Esophagus squamous epithelium (tissue), 4 donors: ENCODE results near the gene STX18.

ENCODE experiments used
- POLR2A ChIP-seq, 4 donors: fragments of 450-650 bp; IDR thresholded peaks; one replicate each; pipeline ENCODE4 v1.6.1; 2017; ENCODE audit warnings: antibody characterized with exemption in 4 of 4, mild to moderate bottlenecking in 4 of 4, moderate library complexity in 3 of 4
- TF ChIP-seq, protein P1 (sequence below), 6 experiments: fragments of 450-650 bp in 4 of 6; fragments of 200-600 bp in 2 of 6; sonication (generic) in 2 of 6; IDR thresholded peaks; one replicate each; pipeline ENCODE4 v1.5.1; 2016 to 2019; ENCODE audit warnings: antibody characterized with exemption in 6 of 6, mild to moderate bottlenecking in 4 of 6, moderate library complexity in 4 of 6

- TF ChIP-seq, protein P1, sequence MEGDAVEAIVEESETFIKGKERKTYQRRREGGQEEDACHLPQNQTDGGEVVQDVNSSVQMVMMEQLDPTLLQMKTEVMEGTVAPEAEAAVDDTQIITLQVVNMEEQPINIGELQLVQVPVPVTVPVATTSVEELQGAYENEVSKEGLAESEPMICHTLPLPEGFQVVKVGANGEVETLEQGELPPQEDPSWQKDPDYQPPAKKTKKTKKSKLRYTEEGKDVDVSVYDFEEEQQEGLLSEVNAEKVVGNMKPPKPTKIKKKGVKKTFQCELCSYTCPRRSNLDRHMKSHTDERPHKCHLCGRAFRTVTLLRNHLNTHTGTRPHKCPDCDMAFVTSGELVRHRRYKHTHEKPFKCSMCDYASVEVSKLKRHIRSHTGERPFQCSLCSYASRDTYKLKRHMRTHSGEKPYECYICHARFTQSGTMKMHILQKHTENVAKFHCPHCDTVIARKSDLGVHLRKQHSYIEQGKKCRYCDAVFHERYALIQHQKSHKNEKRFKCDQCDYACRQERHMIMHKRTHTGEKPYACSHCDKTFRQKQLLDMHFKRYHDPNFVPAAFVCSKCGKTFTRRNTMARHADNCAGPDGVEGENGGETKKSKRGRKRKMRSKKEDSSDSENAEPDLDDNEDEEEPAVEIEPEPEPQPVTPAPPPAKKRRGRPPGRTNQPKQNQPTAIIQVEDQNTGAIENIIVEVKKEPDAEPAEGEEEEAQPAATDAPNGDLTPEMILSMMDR (IDR thresholded peaks at IDR 0.05) = no peak
- TF ChIP-seq POLR2A (IDR thresholded peaks at IDR 0.05) = no peak
Observed at GRCh38 chr4:4512282-4512681, 29.6 kb downstream of the STX18 start.
